ENCODE results near the gene LRRC2.

DNA sequence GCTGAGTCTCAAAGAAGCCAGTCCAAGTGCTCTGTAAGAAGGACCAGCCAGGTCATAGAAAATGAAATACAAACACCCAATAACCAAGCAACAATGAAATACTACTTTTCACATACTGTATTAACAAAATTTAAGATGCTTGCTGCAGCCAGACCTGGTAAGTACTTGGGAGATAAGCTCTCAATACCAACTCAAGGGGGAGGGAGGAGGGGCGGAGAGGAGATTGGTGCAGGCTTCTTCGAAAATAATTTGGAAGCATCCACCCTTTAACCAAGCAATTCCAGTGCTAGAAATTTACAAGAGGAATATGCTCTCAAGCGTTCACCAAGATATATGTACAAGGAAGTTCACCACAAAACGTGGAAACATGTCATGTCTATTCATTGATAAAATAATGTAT lies 7.6 kb upstream of the LRRC2 start:
- TF ChIP-seq POLR2AphosphoS5 (IDR thresholded peaks at IDR 0.05; ENCODE audit: borderline replicate concordance, low read depth, low read length) (no peak), EZH2 (IDR thresholded peaks at IDR 0.05) (no peak), FOXP2 (optimal IDR thresholded peaks at IDR 0.05; ENCODE audit: control extremely low read depth, extremely low read length, insufficient read depth) (no peak)

Data from SK-N-MC (cell line).